NCI-H1436 (cell line): ENCODE data around the gene KRT40.

Experiments
- DNase-seq: peaks from one replicate; lab custom pipeline; 2025; lab: John Stamatoyannopoulos, UW

Gene KRT40

GRCh38 chr17:40952154-40952553, 32.0 kb downstream of the KRT40 start:
- no peak for DNase-seq

DNA sequence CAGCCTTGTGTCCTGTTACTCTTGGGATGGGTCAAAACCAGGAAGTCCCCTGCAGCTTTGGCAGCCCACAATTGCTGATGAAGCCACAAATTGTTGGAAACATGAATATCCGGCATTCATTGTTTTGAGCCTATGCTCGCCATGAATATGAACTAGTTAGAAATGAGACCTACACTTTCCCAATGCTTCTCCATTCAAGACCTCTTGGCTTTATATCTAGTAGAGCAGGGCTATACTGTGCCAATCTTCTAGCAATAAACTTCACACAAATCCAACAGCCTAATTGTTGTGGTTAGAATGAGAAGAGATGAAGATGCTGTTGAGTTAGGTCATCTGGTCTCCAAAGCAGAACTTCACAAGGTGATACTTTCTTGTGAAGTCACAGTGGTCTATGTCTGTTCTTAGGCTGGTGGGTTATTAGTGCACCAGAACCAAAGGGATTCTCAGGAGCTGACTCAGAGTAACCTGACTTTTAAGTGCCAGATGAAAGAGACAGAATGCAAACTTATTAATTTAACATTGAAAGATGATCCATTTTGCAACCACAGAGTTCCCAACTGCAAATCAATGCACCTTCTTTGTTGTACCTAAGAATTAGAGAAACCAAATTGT, 33.0 kb downstream of the KRT40 start:
- no peak for DNase-seq

DNA sequence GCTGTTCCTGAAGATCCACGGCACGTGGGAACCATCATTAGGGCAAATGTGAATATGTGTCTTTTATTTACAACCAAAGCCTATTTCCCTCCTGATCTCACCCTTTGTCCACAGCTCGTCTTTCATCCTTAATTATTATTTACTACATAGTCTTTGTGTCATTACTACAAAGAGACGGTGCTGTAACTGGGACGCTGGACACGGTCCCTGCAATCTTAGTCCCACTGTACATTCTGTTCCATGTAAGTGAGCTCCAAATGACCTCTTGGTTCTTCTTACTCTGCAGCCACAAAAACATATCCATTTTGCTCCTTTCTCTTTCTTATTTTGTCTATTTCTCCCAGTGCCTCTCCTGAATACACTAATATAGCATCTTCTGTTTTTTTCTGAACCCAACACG, 34.0 kb downstream of the KRT40 start:
- no peak for DNase-seq

DNA sequence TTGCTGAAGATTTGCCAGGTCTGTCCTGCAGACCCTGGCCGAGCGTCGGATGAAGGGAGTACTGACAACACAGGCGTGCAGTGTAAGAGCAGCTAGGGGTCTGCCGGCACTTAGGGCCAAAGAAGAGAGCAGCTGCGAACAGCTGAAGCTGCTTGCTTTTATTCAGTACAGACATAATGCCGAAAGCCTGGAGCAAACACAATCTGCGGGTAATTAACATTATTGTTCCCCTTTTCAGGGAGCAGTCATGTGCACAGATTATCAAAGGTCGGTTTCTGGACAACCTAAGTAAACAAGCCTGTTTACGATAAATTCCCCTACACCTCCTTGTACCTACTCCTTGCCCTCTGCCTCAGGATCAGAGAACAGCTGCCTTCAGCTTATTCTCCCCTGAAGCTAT, 34.7 kb downstream of the KRT40 start:
- peak; percentile 10 for DNase-seq

DNA sequence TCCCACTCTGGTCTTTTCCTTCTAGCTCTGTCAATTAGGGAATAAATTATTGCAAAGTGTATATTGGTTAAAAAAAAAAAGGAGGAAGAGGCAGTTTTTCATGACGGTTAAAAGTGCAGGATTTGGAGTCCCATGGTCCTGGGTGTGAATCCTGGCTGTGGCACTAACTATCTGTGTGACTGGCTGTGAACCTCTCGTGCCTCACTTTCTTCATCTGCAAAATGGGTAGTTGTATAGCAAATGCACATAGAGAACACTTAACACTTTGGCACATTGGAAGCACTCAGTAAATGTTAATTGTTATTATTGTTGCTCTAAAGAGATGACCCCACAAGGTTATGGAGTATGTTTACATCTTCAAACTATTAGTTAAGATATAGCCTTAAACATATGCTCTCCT, 36.2 kb downstream of the KRT40 start:
- DNase-seq, result no peak

DNA sequence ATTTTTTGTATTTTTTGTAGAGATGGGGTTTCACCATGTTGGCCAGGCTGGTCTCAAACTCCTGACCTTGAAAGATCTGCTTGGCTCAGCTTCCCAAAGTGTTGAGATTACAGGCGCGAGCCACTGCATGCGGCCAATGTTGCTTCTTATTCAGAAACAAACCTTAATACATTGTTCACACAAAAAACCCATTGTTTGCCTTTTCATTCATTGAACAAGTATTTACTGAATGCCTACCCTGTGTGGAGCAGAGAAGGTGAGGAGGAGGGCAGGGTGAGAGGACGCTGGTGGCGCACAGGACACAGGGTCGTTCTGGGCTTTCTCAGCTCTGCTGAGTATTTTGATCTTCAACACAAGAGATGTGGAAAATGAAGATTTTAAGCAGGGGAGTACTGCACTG, 38.7 kb downstream of the KRT40 start:
- no peak for DNase-seq

DNA sequence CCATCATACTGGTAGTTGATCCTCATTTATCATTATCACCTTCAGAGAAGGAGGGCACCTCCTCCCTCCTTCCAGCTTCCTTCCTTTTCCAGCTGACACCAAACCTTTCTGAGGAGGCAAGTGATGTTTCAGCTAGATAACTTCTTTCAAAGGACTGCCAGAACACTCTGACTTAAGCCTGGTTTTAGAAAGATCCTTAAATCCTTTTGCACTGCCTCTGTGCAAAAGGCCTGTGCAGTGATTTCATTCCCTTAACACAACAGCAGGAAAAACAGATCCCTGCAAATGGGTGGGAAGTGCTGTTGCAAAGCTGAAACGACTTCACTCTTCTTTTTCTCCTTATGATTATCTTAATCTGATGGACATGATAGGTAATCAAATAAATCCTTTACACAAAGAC, 39.6 kb downstream of the KRT40 start:
- no peak for DNase-seq

- DNase-seq, result no peak
Measured at GRCh38 chr17:40942553-40942952, 41.6 kb downstream of the KRT40 start.

DNA sequence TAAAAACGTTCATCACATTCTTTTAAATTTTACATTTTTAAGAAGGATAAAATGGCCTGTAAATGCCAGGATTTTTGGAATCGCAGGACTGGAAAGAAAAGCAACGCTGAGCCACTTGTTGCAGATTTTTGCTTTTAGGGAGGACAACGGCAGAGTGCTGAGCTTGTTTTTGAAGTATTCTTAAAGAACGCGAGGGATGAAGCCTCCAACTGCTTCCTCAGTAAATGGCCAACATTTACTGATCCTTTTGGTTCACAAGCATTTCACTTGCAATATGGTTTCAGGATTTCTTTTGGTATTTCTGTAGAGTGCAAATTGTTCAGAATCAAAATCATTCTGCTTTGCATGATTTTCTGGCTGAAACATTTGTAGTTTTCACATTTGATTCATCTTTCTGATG, 43.9 kb downstream of the KRT40 start:
- DNase-seq, result no peak

- no peak for DNase-seq
Measured at GRCh38 chr17:40938981-40939380, 45.1 kb downstream of the KRT40 start.

GRCh38 chr17:40937384-40937819, 46.7 kb downstream of the KRT40 start, which contains the start of gene KRT23:
TSS of gene KRT23 (minus strand) at chr17:40937646. CDS start at chr17:40936603, 1,043 bp downstream.
- no peak for DNase-seq

DNA sequence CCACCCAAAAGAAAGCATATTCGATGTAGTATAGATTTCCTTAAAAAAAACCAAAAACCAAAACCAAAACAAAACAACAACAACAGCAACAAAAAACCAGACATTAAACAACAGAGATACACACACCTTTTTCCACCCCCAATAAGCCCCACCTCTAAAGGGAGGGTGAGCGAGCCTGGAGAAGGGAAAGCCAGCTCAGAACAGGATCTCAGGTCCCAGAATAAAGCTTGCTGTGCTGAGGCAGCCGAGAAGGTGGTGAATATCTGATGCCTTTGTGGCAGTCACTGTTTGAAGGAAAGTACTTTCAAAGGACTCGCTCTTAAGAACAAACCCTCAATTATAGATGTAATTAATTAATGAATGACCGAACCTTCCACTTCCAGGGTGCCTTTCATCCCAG, 47.1 kb downstream of the KRT40 start:
- no peak for DNase-seq

DNA sequence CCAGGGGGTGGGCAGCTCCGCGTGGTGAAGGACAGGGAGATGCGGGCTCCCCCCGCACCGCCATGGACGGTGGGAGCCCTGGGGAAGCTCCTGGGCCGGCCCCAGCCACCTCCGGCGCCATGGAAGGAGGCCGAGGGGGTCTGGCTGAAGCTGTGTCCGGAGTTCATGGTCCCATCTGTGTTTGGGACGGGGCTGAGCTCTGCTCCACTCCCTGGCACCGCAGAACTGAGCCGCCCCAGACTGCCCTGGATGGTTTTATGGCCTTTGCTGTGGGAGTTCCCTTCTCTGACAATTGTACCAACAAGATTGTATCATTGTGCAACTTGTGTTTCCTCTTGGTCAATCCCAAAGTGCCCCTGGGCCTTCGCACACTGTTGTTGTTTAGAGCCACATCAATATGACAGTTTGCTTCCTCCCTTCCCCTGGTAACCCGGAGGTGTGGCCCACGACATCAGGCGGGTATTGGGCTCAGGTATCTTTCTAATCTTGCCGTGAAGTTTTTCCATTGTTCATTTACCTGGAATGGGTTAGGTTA, 47.6 kb downstream of the KRT40 start:
- DNase-seq, result no peak

DNA sequence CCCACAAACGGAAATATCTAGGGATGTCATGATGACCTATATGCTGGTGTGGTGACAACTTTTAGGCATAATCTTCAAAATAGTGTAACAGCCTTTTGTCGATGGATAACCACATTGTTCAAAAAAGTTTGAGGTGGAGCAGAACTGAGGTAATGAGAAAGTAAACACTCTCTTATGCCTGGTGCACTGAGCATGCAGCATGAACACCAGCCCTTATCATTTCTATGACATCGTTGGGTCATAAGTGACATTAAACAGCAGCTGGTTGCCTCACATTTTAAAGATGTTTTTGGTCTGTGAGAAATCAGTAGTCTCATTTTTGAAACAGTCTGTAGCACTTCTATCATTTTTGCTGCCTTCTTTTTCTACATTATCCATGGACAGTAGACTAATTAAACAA, 48.5 kb downstream of the KRT40 start:
- DNase-seq, result no peak

DNA sequence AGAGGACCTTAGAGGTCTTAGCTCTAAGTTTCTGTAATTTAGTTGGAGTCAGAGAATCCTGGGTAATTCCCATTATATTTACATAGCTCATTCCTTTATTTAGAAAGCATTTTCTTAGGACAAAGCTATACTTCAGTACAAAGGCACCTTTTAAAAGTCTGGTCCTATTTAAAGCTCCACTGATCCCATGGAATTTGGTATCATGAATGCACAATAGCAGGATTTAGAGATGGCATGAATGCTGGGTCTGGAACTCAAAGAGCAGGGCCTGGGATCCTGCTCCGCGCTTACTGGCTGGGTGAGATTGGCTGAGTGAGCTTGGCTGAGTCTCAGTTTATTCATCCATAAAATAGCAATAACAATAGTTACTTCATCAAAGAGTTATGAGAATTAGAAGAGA, 51.5 kb downstream of the KRT40 start:
- no peak for DNase-seq

GRCh38 chr17:40931311-40931710, 52.8 kb downstream of the KRT40 start:
- DNase-seq, result no peak
